ENCODE measurements around the gene KRI1. TPM values are rescaled to one million over a fixed set of nuclear protein-coding genes. Genes with fewer than 3 reads are reported as not detected.

The KRI1 gene
- total and polyA plus RNA-seq, 2 experiments from 2014 or later, result 23.8 to 43.2 TPM

GRCh38 chr19:10553943-10554381, 11.8 kb downstream of the KRI1 start:
- Histone ChIP-seq H3F3A (replicated peaks; ENCODE audit: low read depth) (peaks cover 30% of the 10 kb centered on the region), H4K20me1 (replicated peaks; ENCODE audit: insufficient read depth) (peaks cover 8% of the 10 kb centered on the region), H3K4me1 (ENCODE audit: insufficient read depth) (no peaks in the 10 kb centered on the region), H3K4me3 (no peak overlapping the region), H2AFZ (no peak overlapping the region), H3K36me3 (ENCODE audit: insufficient read depth) (peaks cover 16% of the 10 kb centered on the region; the same call in 1 of the 2 replicates), H3K27ac (ENCODE audit: low read depth) (no peak overlapping the region), H3K79me2 (replicated peaks; ENCODE audit: insufficient read depth) (no peaks in the 10 kb centered on the region), H3K9me2 (ENCODE audit: insufficient read depth) (no peaks in the 10 kb centered on the region), H3K4me2 (no peak overlapping the region), H3K27me3 (ENCODE audit: insufficient read depth) (no peaks in the 10 kb centered on the region)
- Mint-ChIP-seq H3K4me1 (no peaks in the 10 kb centered on the region), H3K4me3 (no peak overlapping the region), H3K27me3 (ENCODE audit: insufficient read depth, low read depth, poor library complexity) (peaks cover 22% of the 10 kb centered on the region), H3K9me3 (no peaks in the 10 kb centered on the region), H3K36me3 (ENCODE audit: low read depth) (peaks cover 87% of the 10 kb centered on the region), H3K27ac (no peak overlapping the region)
- ATAC-seq (no peak), DNase-seq (ENCODE audit: low spot score) (no peak)
- no peak for TF ChIP-seq REST (IDR thresholded peaks at IDR 0.05; ENCODE audit: unreplicated experiment)
- TF ChIP-seq ZNF114 (CRISPR knock-in tag; IDR thresholded peaks at IDR 0.05), result no peak
- no peak for TF ChIP-seq CREB1 (CRISPR knock-in tag; IDR thresholded peaks at IDR 0.05; ENCODE audit: low read depth)
- no peak for TF ChIP-seq ZNF462 (CRISPR knock-in tag; IDR thresholded peaks at IDR 0.05)
- TF ChIP-seq EZH2phosphoT487 (IDR thresholded peaks at IDR 0.05; ENCODE audit: unreplicated experiment), result no peak
- TF ChIP-seq ETS1 (IDR thresholded peaks at IDR 0.05), result no peak
- no peak for TF ChIP-seq EZH2 (IDR thresholded peaks at IDR 0.05; ENCODE audit: low read depth, unreplicated experiment)

Data from GM23338 (cell line).